ENCODE results near the gene CENPU.

DNA sequence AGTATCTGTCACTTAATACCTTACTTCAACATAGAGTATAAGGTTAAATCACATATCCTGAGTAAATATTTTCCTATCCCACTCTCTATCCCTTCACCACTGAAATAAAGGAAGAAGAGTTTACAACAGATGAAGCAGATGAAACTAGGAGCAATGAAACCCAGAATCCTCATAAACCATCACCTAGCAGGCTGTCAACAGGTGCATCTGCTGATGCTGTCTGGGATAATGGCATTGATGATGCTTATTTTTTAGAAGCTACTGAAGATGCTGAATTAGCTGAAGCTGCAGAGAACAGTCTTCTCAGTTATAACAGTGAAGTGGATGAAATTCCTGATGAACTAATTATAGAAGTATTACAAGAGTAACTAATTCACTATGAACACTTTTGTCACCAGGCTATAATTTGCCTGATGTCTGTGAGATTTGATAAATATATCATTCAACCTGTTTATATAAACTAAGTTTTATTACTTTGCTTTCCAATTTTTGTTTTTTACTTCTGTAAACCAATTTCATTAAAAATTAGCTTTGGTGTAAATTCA is 39.4 kb downstream of the CENPU start:
- TF ChIP-seq, protein P1, sequence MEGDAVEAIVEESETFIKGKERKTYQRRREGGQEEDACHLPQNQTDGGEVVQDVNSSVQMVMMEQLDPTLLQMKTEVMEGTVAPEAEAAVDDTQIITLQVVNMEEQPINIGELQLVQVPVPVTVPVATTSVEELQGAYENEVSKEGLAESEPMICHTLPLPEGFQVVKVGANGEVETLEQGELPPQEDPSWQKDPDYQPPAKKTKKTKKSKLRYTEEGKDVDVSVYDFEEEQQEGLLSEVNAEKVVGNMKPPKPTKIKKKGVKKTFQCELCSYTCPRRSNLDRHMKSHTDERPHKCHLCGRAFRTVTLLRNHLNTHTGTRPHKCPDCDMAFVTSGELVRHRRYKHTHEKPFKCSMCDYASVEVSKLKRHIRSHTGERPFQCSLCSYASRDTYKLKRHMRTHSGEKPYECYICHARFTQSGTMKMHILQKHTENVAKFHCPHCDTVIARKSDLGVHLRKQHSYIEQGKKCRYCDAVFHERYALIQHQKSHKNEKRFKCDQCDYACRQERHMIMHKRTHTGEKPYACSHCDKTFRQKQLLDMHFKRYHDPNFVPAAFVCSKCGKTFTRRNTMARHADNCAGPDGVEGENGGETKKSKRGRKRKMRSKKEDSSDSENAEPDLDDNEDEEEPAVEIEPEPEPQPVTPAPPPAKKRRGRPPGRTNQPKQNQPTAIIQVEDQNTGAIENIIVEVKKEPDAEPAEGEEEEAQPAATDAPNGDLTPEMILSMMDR (IDR thresholded peaks at IDR 0.05), result no peak
- no peak for TF ChIP-seq EP300 (IDR thresholded peaks at IDR 0.05; ENCODE audit: low read depth)
- TF ChIP-seq POLR2A (IDR thresholded peaks at IDR 0.05), result no peak

Data from transverse colon (tissue), 3 donors.